ENCODE measurements around the gene CFAP47.
"Not testable (repeated sequence)": the region's sequence is repeated elsewhere in the genome, so short reads cannot be mapped to it uniquely, and the experiment has no call there.

The CFAP47 gene

DNA sequence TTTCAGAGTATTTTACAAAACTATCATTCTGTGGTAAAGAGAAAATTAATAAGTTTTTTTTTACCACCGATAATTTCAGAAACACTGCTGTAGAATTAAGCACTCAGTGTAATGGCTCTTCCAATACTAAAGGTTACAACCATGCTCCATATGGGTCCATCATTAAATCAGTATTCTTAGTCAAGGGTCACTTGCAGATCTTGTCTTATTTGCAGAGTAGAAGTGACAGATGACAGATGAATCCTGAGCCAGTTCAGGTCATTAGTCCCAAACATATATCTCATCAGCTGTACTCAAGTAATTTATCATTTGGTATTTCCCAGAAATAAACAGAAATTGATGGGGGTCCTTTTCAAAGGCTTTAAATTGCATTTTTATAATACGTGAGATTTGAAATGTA, 182.9 kb downstream of the CFAP47 start:
- H3K4me1 Mint-ChIP-seq, result no peaks in the 10 kb centered on the region
- no peaks in the 10 kb centered on the region for H3K27me3 Mint-ChIP-seq
- no peaks in the 10 kb centered on the region for H3K36me3 Mint-ChIP-seq (ENCODE audit: low read depth)
- ATAC-seq (no peak), DNase-seq (no peak)
- H3K9me3 Mint-ChIP-seq, result no peaks in the 10 kb centered on the region
- no peak overlapping the region for H3K4me3 Mint-ChIP-seq
- H3K27ac Mint-ChIP-seq, result no peak overlapping the region

DNA sequence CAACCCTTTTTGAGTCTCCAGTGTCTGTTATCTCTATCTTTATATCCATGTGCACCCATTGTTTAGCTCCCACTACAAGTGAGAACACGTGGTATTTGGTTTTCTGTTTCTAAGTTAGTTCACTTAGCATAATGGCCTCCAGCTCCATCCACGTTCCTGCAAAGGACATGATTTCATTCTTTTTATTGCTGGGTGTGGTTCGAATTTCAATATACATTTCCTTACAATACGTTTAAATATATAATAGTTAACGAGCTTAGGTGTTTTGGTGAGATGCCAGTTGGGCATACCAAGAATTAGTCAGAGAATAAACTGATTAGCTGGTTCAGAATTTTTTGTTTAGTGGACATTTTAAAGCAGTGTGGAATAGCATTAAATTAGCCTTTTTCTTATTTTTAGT, 196.7 kb downstream of the CFAP47 start:
- DNase-seq, result no peak
- no peak for ATAC-seq
- Mint-ChIP-seq H3K9me3 (peaks cover 16% of the 10 kb centered on the region), H3K4me1 (no peaks in the 10 kb centered on the region), H3K27ac (no peak overlapping the region), H3K36me3 (ENCODE audit: low read depth) (no peaks in the 10 kb centered on the region), H3K27me3 (no peaks in the 10 kb centered on the region), H3K4me3 (no peak overlapping the region)

DNA sequence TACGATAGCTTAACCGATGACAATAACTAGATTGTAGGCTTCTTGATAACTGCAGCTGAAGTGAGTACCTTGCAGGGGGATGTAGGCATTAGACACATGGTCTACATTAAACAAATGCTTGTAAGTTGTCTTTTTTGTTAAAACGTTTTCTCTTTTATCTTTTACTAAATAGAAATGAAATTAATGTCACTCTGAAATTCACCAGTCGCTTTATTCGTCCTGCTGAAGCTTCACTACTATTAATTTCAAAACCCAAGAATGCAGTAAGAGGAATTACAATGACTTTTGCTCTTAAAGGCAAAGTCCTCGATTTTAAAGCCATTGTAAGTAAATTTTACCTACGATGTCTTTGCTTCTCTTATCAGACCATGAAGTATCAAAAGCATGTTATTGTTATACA, 239.7 kb downstream of the CFAP47 start:
- H3K27me3 Mint-ChIP-seq, result no peaks in the 10 kb centered on the region
- no peaks in the 10 kb centered on the region for H3K4me1 Mint-ChIP-seq
- ATAC-seq (no peak), DNase-seq (no peak)
- H3K36me3 Mint-ChIP-seq (ENCODE audit: low read depth), result no peaks in the 10 kb centered on the region
- no peak overlapping the region for H3K4me3 Mint-ChIP-seq
- H3K27ac Mint-ChIP-seq, result no peak overlapping the region
- no peaks in the 10 kb centered on the region for H3K9me3 Mint-ChIP-seq

- Mint-ChIP-seq H3K27ac (no peak overlapping the region), H3K4me3 (no peak overlapping the region), H3K4me1 (no peaks in the 10 kb centered on the region), H3K27me3 (no peaks in the 10 kb centered on the region), H3K36me3 (ENCODE audit: low read depth) (no peaks in the 10 kb centered on the region), H3K9me3 (no peaks in the 10 kb centered on the region)
- DNase-seq (no peak), ATAC-seq (no peak)
Observed at GRCh38 chrX:36160081-36160480, 240.5 kb downstream of the CFAP47 start.

DNA sequence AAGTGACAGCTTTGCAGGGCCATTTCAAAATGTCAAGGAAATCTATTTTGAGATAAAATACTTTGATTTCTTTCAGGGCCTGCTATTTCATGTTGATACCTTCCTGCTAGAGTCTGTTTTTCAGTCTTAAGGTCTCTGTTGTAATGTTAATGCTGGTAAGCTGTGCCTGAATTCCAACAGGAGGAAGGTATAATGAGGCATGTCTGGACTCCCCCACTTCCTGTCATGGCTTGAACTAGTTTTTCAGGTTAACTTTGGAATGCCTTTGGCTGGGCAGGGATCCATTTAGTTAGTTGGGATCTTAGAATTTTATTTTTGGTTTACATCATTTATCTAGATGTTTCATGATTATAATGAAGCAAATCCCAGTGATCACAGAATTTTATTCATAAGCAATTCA, 279.0 kb downstream of the CFAP47 start:
- no peak for ATAC-seq
- H3K4me3 Mint-ChIP-seq, result no peak overlapping the region
- no peaks in the 10 kb centered on the region for H3K27me3 Mint-ChIP-seq
- H3K4me1 Mint-ChIP-seq, result no peaks in the 10 kb centered on the region
- H3K36me3 Mint-ChIP-seq (ENCODE audit: low read depth), result no peaks in the 10 kb centered on the region
- H3K27ac Mint-ChIP-seq, result no peak overlapping the region
- H3K9me3 Mint-ChIP-seq, result no peaks in the 10 kb centered on the region
- DNase-seq, result no peak

DNA sequence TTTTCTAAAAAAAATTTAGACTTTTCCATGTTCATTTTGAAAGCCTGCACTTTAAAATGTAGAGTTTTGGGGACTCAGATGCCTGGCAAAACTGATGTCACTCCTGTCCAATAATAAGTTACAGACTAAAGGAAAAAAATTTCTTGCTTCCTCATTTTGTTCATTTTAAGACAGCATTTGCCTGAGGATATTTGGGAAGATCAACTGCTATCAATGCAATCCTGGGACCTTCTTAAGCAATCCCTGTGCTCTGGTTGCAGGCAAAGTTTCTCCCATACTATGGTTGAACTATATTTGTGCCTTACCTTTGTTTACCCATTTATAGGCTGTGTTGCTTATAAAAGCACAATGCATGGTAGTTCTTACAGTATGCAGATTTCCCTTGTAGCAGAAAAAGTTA, 280.4 kb downstream of the CFAP47 start:
- no peaks in the 10 kb centered on the region for H3K9me3 Mint-ChIP-seq
- no peak overlapping the region for H3K4me3 Mint-ChIP-seq
- ATAC-seq, result no peak
- no peak overlapping the region for H3K27ac Mint-ChIP-seq
- H3K27me3 Mint-ChIP-seq, result no peaks in the 10 kb centered on the region
- H3K36me3 Mint-ChIP-seq (ENCODE audit: low read depth), result no peaks in the 10 kb centered on the region
- DNase-seq, result no peak
- H3K4me1 Mint-ChIP-seq, result no peaks in the 10 kb centered on the region

GRCh38 chrX:36214924-36215323, 295.4 kb downstream of the CFAP47 start:
- no peaks in the 10 kb centered on the region for H3K9me3 Mint-ChIP-seq
- DNase-seq (no peak), ATAC-seq (no peak)
- H3K4me1 Mint-ChIP-seq, result no peaks in the 10 kb centered on the region
- no peak overlapping the region for H3K27ac Mint-ChIP-seq
- no peak overlapping the region for H3K4me3 Mint-ChIP-seq
- no peaks in the 10 kb centered on the region for H3K36me3 Mint-ChIP-seq (ENCODE audit: low read depth)
- H3K27me3 Mint-ChIP-seq, result no peaks in the 10 kb centered on the region

- no peak overlapping the region for H3K27ac Mint-ChIP-seq
- H3K4me1 Mint-ChIP-seq, result no peaks in the 10 kb centered on the region
- no peaks in the 10 kb centered on the region for H3K36me3 Mint-ChIP-seq (ENCODE audit: low read depth)
- H3K9me3 Mint-ChIP-seq, result no peaks in the 10 kb centered on the region
- no peak overlapping the region for H3K4me3 Mint-ChIP-seq
- H3K27me3 Mint-ChIP-seq, result no peaks in the 10 kb centered on the region
- no peak for DNase-seq
- ATAC-seq, result no peak
Observed at GRCh38 chrX:36218801-36219200, 299.3 kb downstream of the CFAP47 start.

DNA sequence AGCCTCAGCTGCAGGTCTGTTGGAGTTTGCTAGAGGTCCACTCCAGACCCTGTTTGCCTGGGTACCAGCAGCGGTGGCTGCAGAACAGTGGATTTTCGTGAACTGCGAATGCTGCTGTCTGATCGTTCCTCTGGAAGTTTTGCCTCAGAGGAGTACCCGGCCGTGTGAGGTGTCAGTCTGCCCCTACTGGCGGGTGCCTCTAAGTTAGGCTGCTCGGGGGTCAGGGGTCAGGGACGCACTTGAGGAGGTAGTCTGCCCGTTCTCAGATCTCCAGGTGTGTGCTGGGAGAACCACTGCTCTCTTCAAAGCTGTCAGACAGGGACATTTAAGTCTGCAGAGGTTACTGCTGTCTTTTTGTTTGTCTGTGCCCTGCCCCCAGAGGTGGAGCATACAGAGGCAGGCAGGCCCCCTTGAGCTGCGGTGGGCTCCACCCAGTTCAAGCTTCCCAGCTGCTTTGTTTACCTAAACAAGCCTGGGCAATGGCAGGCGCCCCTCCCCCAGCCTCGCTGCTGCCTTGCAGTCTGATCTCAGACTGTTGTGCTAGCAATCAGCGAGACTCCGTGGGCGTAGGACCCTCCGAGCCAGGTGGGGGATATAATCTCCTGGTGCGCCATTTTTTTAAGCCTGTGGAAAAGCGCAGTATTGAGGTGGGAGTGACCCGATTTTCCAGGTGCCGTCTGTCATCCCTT, 315.4 kb downstream of the CFAP47 start:
- not testable (repeated sequence) for H3K36me3 Mint-ChIP-seq (ENCODE audit: low read depth); H3K9me3 Mint-ChIP-seq; DNase-seq; H3K27ac Mint-ChIP-seq; H3K27me3 Mint-ChIP-seq; H3K4me1 Mint-ChIP-seq; ATAC-seq; H3K4me3 Mint-ChIP-seq

GRCh38 chrX:36241397-36241796, 321.9 kb downstream of the CFAP47 start:
- ATAC-seq (no peak), DNase-seq (no peak)
- no peaks in the 10 kb centered on the region for H3K27me3 Mint-ChIP-seq
- no peaks in the 10 kb centered on the region for H3K36me3 Mint-ChIP-seq (ENCODE audit: low read depth)
- no peak overlapping the region for H3K27ac Mint-ChIP-seq
- H3K4me1 Mint-ChIP-seq, result no peaks in the 10 kb centered on the region
- no peak overlapping the region for H3K4me3 Mint-ChIP-seq
- H3K9me3 Mint-ChIP-seq, result peaks cover 7% of the 10 kb centered on the region

DNA sequence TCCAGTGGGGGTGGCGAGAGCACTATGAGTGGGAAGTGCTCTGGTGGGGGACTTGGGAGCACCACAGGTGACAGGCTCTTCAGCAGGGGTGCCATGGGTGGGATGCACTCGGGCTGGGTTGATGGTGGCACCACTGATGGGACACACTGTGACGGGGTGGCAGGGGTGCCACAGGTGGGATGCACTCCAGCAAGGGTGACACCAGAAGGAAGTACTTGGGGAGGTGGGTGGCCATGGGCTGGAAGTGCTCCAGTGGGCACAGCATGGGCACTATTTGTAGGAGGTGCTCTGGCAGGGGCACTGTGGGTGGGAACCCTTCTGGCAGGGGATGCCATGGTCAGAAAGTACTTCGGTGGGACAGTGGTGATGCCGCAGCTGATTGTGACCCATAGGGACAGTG, 346.6 kb downstream of the CFAP47 start:
- peaks cover 3% of the 10 kb centered on the region for H3K9me3 Mint-ChIP-seq
- H3K36me3 Mint-ChIP-seq (ENCODE audit: low read depth), result no peaks in the 10 kb centered on the region
- H3K4me1 Mint-ChIP-seq, result no peaks in the 10 kb centered on the region
- H3K27ac Mint-ChIP-seq, result no peak overlapping the region
- no peak overlapping the region for H3K4me3 Mint-ChIP-seq
- DNase-seq (no peak), ATAC-seq (no peak)
- H3K27me3 Mint-ChIP-seq, result no peaks in the 10 kb centered on the region

GRCh38 chrX:36310136-36310535, 390.6 kb downstream of the CFAP47 start:
- DNase-seq (no peak), ATAC-seq (no peak)
- no peaks in the 10 kb centered on the region for H3K4me1 Mint-ChIP-seq
- H3K9me3 Mint-ChIP-seq, result no peaks in the 10 kb centered on the region
- no peak overlapping the region for H3K27ac Mint-ChIP-seq
- H3K27me3 Mint-ChIP-seq, result no peaks in the 10 kb centered on the region
- H3K36me3 Mint-ChIP-seq (ENCODE audit: low read depth), result no peaks in the 10 kb centered on the region
- no peak overlapping the region for H3K4me3 Mint-ChIP-seq

DNA sequence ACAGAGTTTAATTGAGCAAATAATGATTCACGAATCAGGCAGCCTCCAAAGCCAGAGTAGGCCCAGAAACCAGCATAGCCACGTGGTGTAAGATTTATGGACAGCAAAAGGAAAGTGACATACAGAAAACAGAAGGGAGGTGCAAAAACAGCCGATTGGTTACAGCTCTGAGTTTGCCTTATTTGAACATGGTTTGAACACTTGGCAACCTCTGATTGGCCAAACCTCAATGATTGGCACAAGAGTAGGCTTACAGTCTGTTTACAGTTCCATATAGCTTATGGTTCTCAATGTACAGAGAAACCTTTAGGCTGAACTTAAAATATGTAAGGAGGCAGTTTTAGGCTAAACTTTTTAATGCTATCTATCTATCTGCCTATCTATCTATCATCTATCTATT, 394.8 kb downstream of the CFAP47 start:
- no peaks in the 10 kb centered on the region for H3K27me3 Mint-ChIP-seq
- DNase-seq, result no peak
- no peaks in the 10 kb centered on the region for H3K4me1 Mint-ChIP-seq
- no peaks in the 10 kb centered on the region for H3K36me3 Mint-ChIP-seq (ENCODE audit: low read depth)
- no peak overlapping the region for H3K27ac Mint-ChIP-seq
- H3K9me3 Mint-ChIP-seq, result no peaks in the 10 kb centered on the region
- H3K4me3 Mint-ChIP-seq, result no peak overlapping the region
- no peak for ATAC-seq

- ATAC-seq (no peak), DNase-seq (no peak)
- Mint-ChIP-seq H3K27me3 (no peaks in the 10 kb centered on the region), H3K27ac (no peak overlapping the region), H3K36me3 (ENCODE audit: low read depth) (no peaks in the 10 kb centered on the region), H3K4me1 (no peaks in the 10 kb centered on the region), H3K4me3 (no peak overlapping the region), H3K9me3 (no peaks in the 10 kb centered on the region)
Observed at GRCh38 chrX:36334572-36334971, 415.0 kb downstream of the CFAP47 start.

GRCh38 chrX:36336751-36337150, 417.2 kb downstream of the CFAP47 start:
- Mint-ChIP-seq H3K27ac (no peak overlapping the region), H3K36me3 (ENCODE audit: low read depth) (no peaks in the 10 kb centered on the region), H3K27me3 (no peaks in the 10 kb centered on the region), H3K4me3 (no peak overlapping the region), H3K9me3 (no peaks in the 10 kb centered on the region), H3K4me1 (no peaks in the 10 kb centered on the region)
- DNase-seq (no peak), ATAC-seq (no peak)

DNA sequence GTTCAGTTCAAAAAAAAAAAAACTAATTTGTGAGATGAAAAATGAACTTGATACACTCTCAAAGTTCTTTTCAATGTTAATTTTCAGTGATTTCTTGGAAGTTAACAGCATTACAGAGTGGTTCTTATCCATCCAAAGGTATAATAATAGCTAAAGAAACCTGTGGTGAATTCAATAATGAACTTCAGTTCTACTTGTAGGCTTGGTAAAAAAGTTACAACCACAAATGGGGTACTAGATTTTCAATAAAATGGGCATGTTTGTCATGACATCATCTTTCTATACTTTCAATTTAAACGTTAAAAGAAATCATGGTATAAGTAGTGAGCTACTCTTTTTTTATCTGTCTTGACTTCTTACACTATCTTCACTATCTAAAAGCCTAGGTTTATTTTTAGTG, 424.8 kb downstream of the CFAP47 start:
- ATAC-seq (no peak), DNase-seq (no peak)
- Mint-ChIP-seq H3K27ac (no peak overlapping the region), H3K27me3 (no peaks in the 10 kb centered on the region), H3K9me3 (no peaks in the 10 kb centered on the region), H3K4me3 (no peak overlapping the region), H3K4me1 (no peaks in the 10 kb centered on the region), H3K36me3 (ENCODE audit: low read depth) (no peaks in the 10 kb centered on the region)
